ENCODE data around the gene ANKRD40.
A peak's percentile ranks its signal among the peaks of the same experiment; 100 is the strongest.
"Not testable (repeated sequence)": the region's sequence is repeated elsewhere in the genome, so short reads cannot be mapped to it uniquely, and the experiment has no call there.

Gene ANKRD40

GRCh38 chr17:50681263-50682200, 26.2 kb downstream of the ANKRD40 start:
- Histone ChIP-seq H3K4me2 (ENCODE audit: low read length) (no peak overlapping the region), H3K27me3 (ENCODE audit: control insufficient read depth, insufficient read depth, low read length) (no peaks in the 10 kb centered on the region), H3K9ac (no peak overlapping the region), H2AFZ (peak overlapping the region; percentile 70), H3K4me3 (ENCODE audit: low read depth, low read length) (no peak overlapping the region), H3K36me3 (ENCODE audit: control insufficient read depth, insufficient read depth, low read length) (no peaks in the 10 kb centered on the region), H3K9me3 (ENCODE audit: control insufficient read depth, low read length) (no peaks in the 10 kb centered on the region), H3K27ac (peak overlapping the region; percentile 46), H3K79me2 (no peaks in the 10 kb centered on the region), H3K4me1 (peaks cover 12% of the 10 kb centered on the region)
- peak; percentile 79 for TF ChIP-seq CTCF (IDR thresholded peaks at IDR 0.05)

GRCh38 chr17:50680543-50681262, 27.0 kb downstream of the ANKRD40 start:
- not testable (repeated sequence) for H3K27me3 ChIP-seq (ENCODE audit: control insufficient read depth, insufficient read depth, low read length); H3K4me3 ChIP-seq (ENCODE audit: low read depth, low read length); H3K9me3 ChIP-seq (ENCODE audit: control insufficient read depth, low read length); H3K79me2 ChIP-seq; H3K9ac ChIP-seq; H3K36me3 ChIP-seq (ENCODE audit: control insufficient read depth, insufficient read depth, low read length); H3K4me2 ChIP-seq (ENCODE audit: low read length)
- H3K27ac ChIP-seq, result peak overlapping the region; percentile 46
- peak overlapping the region; percentile 70 for H2AFZ ChIP-seq
- peaks cover 12% of the 10 kb centered on the region for H3K4me1 ChIP-seq

- H3K79me2 ChIP-seq, result no peaks in the 10 kb centered on the region
- H3K4me1 ChIP-seq, result peaks cover 10% of the 10 kb centered on the region
- TF ChIP-seq CTCF (IDR thresholded peaks at IDR 0.05), result no peak
- no peak overlapping the region for H3K4me2 ChIP-seq (ENCODE audit: low read length)
- no peak overlapping the region for H3K9ac ChIP-seq
- H3K4me3 ChIP-seq (ENCODE audit: low read depth, low read length), result no peak overlapping the region
- no peaks in the 10 kb centered on the region for H3K36me3 ChIP-seq (ENCODE audit: control insufficient read depth, insufficient read depth, low read length)
- H3K27ac ChIP-seq, result no peak overlapping the region
- H3K9me3 ChIP-seq (ENCODE audit: control insufficient read depth, low read length), result no peaks in the 10 kb centered on the region
- no peak overlapping the region for H2AFZ ChIP-seq
- H3K27me3 ChIP-seq (ENCODE audit: control insufficient read depth, insufficient read depth, low read length), result no peaks in the 10 kb centered on the region
Measured at GRCh38 chr17:50680126-50680525, 27.6 kb downstream of the ANKRD40 start.

GRCh38 chr17:50679008-50679544, 28.6 kb downstream of the ANKRD40 start:
- TF ChIP-seq CTCF (IDR thresholded peaks at IDR 0.05), result no peak
- Histone ChIP-seq H3K4me3 (ENCODE audit: low read depth, low read length) (no peak overlapping the region), H3K36me3 (ENCODE audit: control insufficient read depth, insufficient read depth, low read length) (no peaks in the 10 kb centered on the region), H3K4me2 (ENCODE audit: low read length) (no peak overlapping the region), H3K9me3 (ENCODE audit: control insufficient read depth, low read length) (no peaks in the 10 kb centered on the region), H3K79me2 (no peaks in the 10 kb centered on the region), H3K9ac (no peak overlapping the region), H2AFZ (no peak overlapping the region), H3K27me3 (ENCODE audit: control insufficient read depth, insufficient read depth, low read length) (no peaks in the 10 kb centered on the region), H3K27ac (no peak overlapping the region), H3K4me1 (no peaks in the 10 kb centered on the region)

GRCh38 chr17:50677851-50678375, 29.8 kb downstream of the ANKRD40 start:
- H3K27ac ChIP-seq, result no peak overlapping the region
- no peaks in the 10 kb centered on the region for H3K27me3 ChIP-seq (ENCODE audit: control insufficient read depth, insufficient read depth, low read length)
- no peaks in the 10 kb centered on the region for H3K9me3 ChIP-seq (ENCODE audit: control insufficient read depth, low read length)
- TF ChIP-seq CTCF (IDR thresholded peaks at IDR 0.05), result no peak
- no peaks in the 10 kb centered on the region for H3K79me2 ChIP-seq
- H3K4me1 ChIP-seq, result no peaks in the 10 kb centered on the region
- H3K4me2 ChIP-seq (ENCODE audit: low read length), result no peak overlapping the region
- no peak overlapping the region for H3K9ac ChIP-seq
- H3K36me3 ChIP-seq (ENCODE audit: control insufficient read depth, insufficient read depth, low read length), result no peaks in the 10 kb centered on the region
- no peak overlapping the region for H3K4me3 ChIP-seq (ENCODE audit: low read depth, low read length)
- no peak overlapping the region for H2AFZ ChIP-seq

All from parathyroid adenoma (tissue), 2 donors.